HG02840 (cell line): ENCODE results near the gene PHF14.

Experiments
- ATAC-seq: cut with Tn5 transposase; IDR thresholded peaks from one replicate; pipeline ENCODE4 v1.9.1; 2021; ENCODE audit warnings: mild to moderate bottlenecking, moderate library complexity, moderate number of reproducible peaks; ENCODE audit not compliant: unreplicated experiment, low FRiP score

PHF14 gene

GRCh38 chr7:11170175-11170574 is 196.5 kb downstream of the PHF14 start:
- ATAC-seq, result no peak

DNA sequence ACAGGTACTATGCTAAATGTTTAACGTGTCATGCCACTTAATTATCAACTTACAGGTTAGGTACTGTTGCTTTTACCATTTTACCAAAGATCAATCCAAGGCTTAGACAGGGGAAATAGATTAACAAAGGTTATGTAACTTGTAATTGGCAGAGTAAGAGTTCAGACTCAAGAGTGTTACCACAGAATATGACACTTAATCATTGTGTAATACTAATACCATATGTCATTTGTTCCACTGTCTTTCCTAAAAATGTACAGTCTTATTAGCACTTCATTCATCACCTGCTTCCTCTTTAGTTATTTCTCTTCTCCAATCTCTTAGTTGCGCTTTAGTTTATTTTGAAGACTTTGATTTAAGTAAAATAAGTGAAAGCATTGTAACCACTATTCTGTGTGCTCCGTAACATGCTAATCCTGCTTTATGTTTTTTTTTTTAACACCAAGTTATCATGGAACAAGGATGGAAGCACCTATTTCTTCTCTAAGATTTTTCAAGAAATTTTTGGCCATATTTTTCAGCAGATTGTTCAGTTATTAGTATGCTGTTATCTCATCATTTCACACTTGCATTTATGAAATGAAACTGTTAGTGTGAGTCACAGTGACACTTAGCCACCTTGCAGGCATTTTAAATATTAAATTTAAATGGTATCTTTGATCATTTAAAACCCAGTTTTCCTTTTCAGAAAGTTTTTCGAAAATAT is 197.3 kb downstream of the PHF14 start:
- ATAC-seq, result no peak

- ATAC-seq, result no peak
Observed at GRCh38 chr7:11171569-11172192, 198.0 kb downstream of the PHF14 start.

DNA sequence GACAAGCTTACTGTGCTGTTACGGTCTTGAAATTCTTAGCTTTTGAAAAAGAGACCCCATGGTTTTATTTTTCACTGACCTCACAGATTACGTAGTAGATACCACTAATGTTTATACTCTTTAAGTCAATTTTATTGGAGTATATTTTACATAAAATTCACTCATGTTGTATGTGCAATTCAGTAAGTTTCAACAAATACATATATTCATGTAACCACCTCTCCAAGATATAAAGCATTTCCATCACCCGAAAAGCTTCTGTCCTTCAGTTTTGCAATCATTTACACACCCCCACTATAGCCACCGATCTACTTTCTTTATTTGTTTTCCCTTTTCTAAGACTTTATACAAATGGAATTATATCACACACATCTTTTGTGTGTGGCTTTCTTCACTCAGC is 199.2 kb downstream of the PHF14 start:
- ATAC-seq, result no peak

DNA sequence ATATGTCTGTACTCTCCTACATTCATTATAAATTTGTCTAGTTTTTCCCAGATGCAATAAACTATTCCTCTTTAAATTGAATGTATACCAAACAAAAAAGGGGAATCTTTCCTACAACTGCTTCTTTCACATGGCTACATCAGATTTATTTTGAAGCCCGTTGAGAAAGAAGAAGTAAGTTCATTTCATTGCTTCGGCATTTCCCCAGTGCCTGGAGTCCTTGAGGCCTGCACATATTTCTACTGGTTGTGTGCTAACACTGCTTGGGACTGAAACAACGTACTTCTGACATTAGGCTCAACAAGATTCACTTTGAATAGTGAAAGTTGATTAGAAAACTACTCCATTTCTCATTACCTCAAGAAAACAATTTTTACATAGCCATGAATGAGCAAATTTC is 201.7 kb downstream of the PHF14 start:
- no peak for ATAC-seq

- ATAC-seq, result no peak
Observed at GRCh38 chr7:11175887-11176286, 202.2 kb downstream of the PHF14 start.

- no peak for ATAC-seq
Observed at GRCh38 chr7:11176985-11177555, 203.4 kb downstream of the PHF14 start.

DNA sequence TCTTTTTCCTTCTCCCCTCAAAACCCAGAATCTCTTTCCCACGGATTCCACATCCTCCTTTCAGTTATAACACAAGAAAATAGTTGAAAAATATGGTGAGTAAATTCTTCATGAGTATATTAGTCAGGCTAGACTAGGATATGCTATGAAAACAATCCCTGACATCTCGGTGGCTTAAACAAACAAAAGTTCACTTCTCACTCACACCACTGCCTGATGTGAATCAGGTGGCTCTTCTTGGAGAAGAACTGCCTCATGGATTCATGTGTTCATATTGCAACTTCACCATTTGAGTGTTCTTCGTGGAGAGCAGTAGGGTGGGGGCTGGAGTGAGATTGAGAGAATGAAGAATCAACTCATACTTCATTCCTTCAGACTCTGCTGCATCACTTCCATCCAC is 204.1 kb downstream of the PHF14 start:
- ATAC-seq, result no peak

- ATAC-seq, result no peak
Observed at GRCh38 chr7:11181590-11181989, 207.9 kb downstream of the PHF14 start.

DNA sequence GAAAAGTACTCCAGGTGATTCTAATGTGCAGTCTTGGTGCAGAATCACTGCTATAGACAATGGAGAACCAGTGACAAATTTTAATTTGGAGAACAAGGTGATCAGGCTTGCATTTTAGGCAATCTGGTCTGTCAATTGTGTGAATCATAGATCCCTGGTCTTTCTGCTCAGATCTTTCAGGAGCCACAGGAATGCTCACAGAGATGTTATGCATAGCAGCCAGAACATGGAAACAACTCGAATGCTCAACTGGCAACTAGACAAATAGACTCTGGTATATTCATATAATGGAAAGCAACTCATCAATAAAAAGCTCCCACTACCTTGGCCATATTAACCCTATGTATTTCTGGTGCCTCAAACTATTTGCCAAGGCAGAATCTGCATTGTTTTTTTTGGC is 209.1 kb downstream of the PHF14 start:
- ATAC-seq, result no peak

DNA sequence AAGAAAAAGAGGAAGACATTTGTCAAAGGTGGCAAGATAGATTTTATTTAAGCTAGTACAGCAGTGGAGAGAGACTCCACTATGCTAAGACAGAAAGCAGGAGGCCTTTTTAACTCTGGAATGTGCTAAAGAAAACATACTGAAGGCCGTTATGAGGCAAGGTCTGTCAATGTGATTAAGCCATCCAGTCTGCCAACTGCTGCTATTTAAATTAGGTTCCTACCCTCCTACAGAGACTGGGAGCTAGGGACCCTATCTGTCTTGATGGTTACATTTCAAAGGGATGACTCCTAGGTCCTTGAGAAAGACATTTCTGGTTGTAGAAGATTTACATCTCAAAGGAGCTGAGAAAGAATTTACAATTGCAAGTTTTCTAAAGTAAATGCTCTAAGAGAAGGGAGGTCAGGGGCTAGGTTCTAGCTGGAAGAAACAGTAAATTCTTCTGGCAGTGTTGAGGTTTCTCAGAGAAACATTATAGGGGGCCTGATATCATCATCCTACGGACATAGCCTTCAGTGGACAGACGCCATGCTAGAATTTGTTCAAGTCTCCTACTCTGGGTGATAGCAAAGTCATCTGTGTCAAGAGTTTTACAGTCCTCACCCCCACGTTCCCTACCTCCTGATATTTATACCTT is 211.6 kb downstream of the PHF14 start:
- ATAC-seq, result no peak

- ATAC-seq, result no peak
Observed at GRCh38 chr7:11188529-11189310, 215.0 kb downstream of the PHF14 start.

DNA sequence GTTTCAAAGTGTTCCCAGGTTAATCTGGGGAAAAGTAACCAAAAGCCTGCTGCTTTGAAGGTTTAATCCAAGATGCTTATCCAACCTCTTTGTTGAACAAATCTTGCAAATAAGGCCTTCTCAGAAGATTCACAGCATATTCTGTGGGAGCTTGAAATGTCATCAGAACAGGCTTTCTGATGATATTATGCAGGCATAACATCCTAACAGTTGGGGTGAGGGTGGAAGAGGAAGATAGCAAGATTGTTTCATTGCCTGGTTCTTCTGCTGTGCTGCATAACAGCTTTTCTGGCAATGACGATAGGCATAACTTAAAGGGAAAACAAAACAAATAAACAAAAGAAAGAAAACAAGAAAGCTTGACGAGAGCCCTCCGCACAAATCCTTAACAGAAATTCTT is 217.4 kb downstream of the PHF14 start:
- ATAC-seq, result no peak

- no peak for ATAC-seq
Observed at GRCh38 chr7:11191574-11192220, 218.0 kb downstream of the PHF14 start.

DNA sequence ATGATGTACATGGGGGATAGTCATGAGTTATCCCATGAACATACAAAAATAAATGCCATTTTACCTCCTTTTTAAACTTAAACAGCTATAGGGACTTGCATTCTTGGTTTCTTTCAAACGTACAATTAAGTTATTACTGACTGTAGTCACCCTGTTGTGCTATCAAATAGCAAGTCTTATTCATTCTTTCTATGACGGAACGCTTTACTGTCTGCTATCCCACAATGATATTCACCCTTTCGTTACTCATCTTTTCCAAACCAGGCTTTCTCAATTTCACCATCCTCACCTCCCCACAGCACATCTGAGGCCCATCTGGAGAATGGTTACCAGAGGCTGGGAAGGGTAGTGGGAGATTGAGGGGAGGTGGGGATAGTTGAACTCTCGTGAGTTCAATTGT is 218.8 kb downstream of the PHF14 start:
- ATAC-seq, result no peak

- no peak for ATAC-seq
Observed at GRCh38 chr7:11193131-11193867, 219.6 kb downstream of the PHF14 start.

GRCh38 chr7:11193888-11194287 is 220.2 kb downstream of the PHF14 start:
- ATAC-seq, result no peak

DNA sequence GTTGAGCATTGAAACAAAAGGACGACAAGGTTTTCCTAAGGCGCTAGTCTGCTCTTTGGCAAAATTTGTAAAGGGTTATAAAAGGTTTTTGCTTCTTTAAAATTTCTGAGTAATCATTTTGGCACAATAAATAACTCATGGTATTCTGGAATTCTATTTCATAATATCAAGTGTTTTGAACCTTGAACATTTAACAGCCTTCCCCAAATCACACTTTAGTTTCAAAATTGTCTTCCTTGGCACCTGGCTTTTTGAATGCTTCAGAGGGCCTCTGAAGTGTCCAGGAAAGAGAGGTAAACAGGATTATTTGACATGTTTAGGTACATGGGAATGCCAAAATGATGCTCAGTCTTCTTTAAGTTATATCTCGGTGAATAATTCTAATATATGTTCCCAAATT is 220.8 kb downstream of the PHF14 start:
- no peak for ATAC-seq

GRCh38 chr7:11195502-11195901 is 221.8 kb downstream of the PHF14 start:
- no peak for ATAC-seq

DNA sequence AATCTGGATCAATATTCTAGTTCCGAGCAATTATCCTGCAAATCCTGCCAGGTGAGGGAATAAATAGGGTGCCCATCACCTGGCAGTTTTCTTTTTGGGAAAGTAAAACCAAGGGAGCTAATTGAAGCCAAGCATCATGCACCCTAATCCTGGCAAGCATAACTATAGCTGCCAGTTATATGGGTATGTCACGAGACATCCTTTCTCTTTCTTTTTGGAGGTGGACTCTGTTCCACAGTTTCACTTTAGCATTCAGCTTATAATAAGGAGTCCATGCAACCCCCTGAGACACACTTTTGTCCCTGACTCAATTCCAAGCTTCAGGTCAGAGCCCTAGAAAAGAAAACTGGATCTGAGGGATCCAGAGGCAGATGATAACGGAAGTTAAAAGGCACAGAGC is 222.5 kb downstream of the PHF14 start:
- ATAC-seq, result no peak
